Measurements from ENCODE around the gene TMEM132C.

Gene TMEM132C

GRCh38 chr12:128637642-128638606 is 371.0 kb downstream of the TMEM132C start:
- ChIA-PET POLR2A (no interaction called here), CTCF (no interaction called here)
- no peak for DNase-seq (ENCODE audit: low read depth, low spot score)
- no peak overlapping the region for H3K4me3 ChIP-seq (ENCODE audit: low read depth, low read length)
- no peak for TF ChIP-seq CTCF (IDR thresholded peaks at IDR 0.05; ENCODE audit: insufficient read depth, low read length, missing control alignments)

GRCh38 chr12:128639089-128639488 is 372.1 kb downstream of the TMEM132C start:
- DNase-seq (ENCODE audit: low read depth, low spot score) = no peak
- no peak overlapping the region for H3K4me3 ChIP-seq (ENCODE audit: low read depth, low read length)
- ChIA-PET CTCF (no interaction called here), POLR2A (no interaction called here)
- no peak for TF ChIP-seq CTCF (IDR thresholded peaks at IDR 0.05; ENCODE audit: insufficient read depth, low read length, missing control alignments)

GRCh38 chr12:128643155-128643554 is 376.2 kb downstream of the TMEM132C start:
- no peak for DNase-seq (ENCODE audit: low read depth, low spot score)
- ChIA-PET POLR2A (no interaction called here), CTCF (no interaction called here)
- no peak overlapping the region for H3K4me3 ChIP-seq (ENCODE audit: low read depth, low read length)
- TF ChIP-seq CTCF (IDR thresholded peaks at IDR 0.05; ENCODE audit: insufficient read depth, low read length, missing control alignments) = no peak

GRCh38 chr12:128644664-128645296 is 377.8 kb downstream of the TMEM132C start:
- DNase-seq (ENCODE audit: low read depth, low spot score) = no peak
- ChIA-PET POLR2A (no interaction called here), CTCF (no interaction called here)
- no peak overlapping the region for H3K4me3 ChIP-seq (ENCODE audit: low read depth, low read length)
- TF ChIP-seq CTCF (IDR thresholded peaks at IDR 0.05; ENCODE audit: insufficient read depth, low read length, missing control alignments) = no peak

- ChIA-PET POLR2A (no interaction called here), CTCF (no interaction called here)
- H3K4me3 ChIP-seq (ENCODE audit: low read depth, low read length) = no peak overlapping the region
- DNase-seq (ENCODE audit: low read depth, low spot score) = no peak
- TF ChIP-seq CTCF (IDR thresholded peaks at IDR 0.05; ENCODE audit: insufficient read depth, low read length, missing control alignments) = no peak
Observed at GRCh38 chr12:128649902-128650301, 382.9 kb downstream of the TMEM132C start.

GRCh38 chr12:128652136-128652751 is 385.3 kb downstream of the TMEM132C start:
- CTCF ChIA-PET = no interaction called here
- POLR2A ChIA-PET = no interaction called here
- H3K4me3 ChIP-seq (ENCODE audit: low read depth, low read length) = no peak overlapping the region
- DNase-seq (ENCODE audit: low read depth, low spot score) = no peak
- no peak for TF ChIP-seq CTCF (IDR thresholded peaks at IDR 0.05; ENCODE audit: insufficient read depth, low read length, missing control alignments)
